Lower lobe of right lung (tissue), 2 donors: ENCODE data around the gene WEE2. TPM values are rescaled to one million over a fixed set of nuclear protein-coding genes. Genes with fewer than 3 reads are reported as not detected.
A peak's percentile ranks its signal among the peaks of the same experiment; 100 is the strongest.
"Not testable (repeated sequence)": the region's sequence is repeated elsewhere in the genome, so short reads cannot be mapped to it uniquely, and the experiment has no call there.

Experiments used
- ATAC-seq, 2 donors: fragments of 200-7000 bp; cut with Tn5 transposase; one replicate each; pipeline ENCODE4 v1.9.1; 2020 to 2022; ENCODE audit warnings: mild to moderate bottlenecking in 2 of 2, moderate library complexity in 2 of 2
- DNase-seq: peaks from one replicate; pipeline ENCODE4 v3.0.0-alpha.2; 2020
- H3K27ac ChIP-seq: fragments of 200-600 bp; one replicate; pipeline ENCODE4 v1.8.0; 2022
- H3K27me3 ChIP-seq: fragments of 200-600 bp; one replicate; pipeline ENCODE4 v1.8.0; 2022; ENCODE audit warnings: low read depth
- H3K36me3 ChIP-seq: fragments of 200-600 bp; one replicate; pipeline ENCODE4 v1.8.0; 2022; ENCODE audit warnings: mild to moderate bottlenecking
- H3K4me1 ChIP-seq: fragments of 200-600 bp; one replicate; pipeline ENCODE4 v1.8.0; 2022
- H3K4me3 ChIP-seq: fragments of 200-600 bp; one replicate; pipeline ENCODE4 v1.8.0; 2022; ENCODE audit warnings: mild to moderate bottlenecking
- H3K9me3 ChIP-seq: fragments of 200-600 bp; one replicate; pipeline ENCODE4 v1.8.0; 2022
- CTCF ChIP-seq: fragments of 200-600 bp; IDR thresholded peaks from one replicate; pipeline ENCODE4 v1.8.0; 2022; ENCODE audit warnings: antibody characterized with exemption, mild to moderate bottlenecking
- intact Hi-C: fragments of 100-400 bp; cut with DNase I; formaldehyde crosslinking; loops from one replicate; pipeline ENCODE4 v1.11.0; 2022
- total RNA-seq: library from RNA; stranded (reverse); fragmentation: NEBNext Ultra II Directional; extraction: Animal tissue kit (Norgen Biotek cat#: 25700); gene quantifications from one replicate; pipeline ENCODE4 v1.2.1, GENCODE V29; 2021
- donor health status: DM: no; HTN: yes; CAD: no; lungs with severe emphysema.

WEE2 gene
- total RNA-seq, 1 donor from 2014 or later, result not detected

GRCh38 chr7:141754939-141755338, 46.8 kb downstream of the WEE2 start:
- ATAC-seq (no peak), DNase-seq (no peak)
- Histone ChIP-seq H3K9me3 (peaks cover 29% of the 10 kb centered on the region), H3K4me1 (no peaks in the 10 kb centered on the region), H3K27me3 (no peaks in the 10 kb centered on the region), H3K36me3 (peaks cover 98% of the 10 kb centered on the region), H3K27ac (no peak overlapping the region), H3K4me3 (no peak overlapping the region)
- intact Hi-C loops, result no loop called here
- peak; percentile 34 for TF ChIP-seq CTCF

DNA sequence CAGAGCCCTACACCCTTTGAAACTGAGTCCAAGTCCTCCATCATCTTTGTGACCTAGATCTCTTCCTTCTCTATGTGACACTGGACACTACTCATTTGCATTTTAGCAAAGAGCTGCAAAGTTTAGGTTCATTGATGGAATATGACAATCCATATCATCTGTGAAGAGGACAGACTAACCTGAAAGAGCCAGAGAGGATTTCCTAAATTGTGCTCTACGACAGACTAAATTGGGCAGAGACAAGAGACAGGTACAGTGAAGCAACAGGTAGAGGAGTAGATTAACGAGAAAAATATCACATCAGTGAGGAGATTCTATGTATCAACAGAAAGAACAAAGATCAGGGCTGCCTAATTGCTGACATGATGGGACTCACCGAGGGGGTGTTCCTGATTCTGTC, 55.6 kb downstream of the WEE2 start, which contains the start of gene TAS2R3:
TAS2R3 (plus strand) TSS at position 301 of the 400 bp plus-strand sequence; CDS start at position 363, 62 bp downstream.
- no peak for TF ChIP-seq CTCF
- no peak for DNase-seq
- Histone ChIP-seq H3K4me3 (no peak within 1 kb of the TSS), H3K36me3 (peaks cover 57% of the 10 kb centered on the region), H3K27me3 (no peaks in the 10 kb centered on the region), H3K9me3 (no peaks in the 10 kb centered on the region), H3K4me1 (no peaks in the 10 kb centered on the region), H3K27ac (no peak within 1 kb of the TSS)
- no peak for ATAC-seq
- intact Hi-C loops, result no loop called here

GRCh38 chr7:141770083-141770583, 62.0 kb downstream of the WEE2 start:
- H3K9me3 ChIP-seq, ATAC-seq, H3K36me3 ChIP-seq, H3K27ac ChIP-seq, intact Hi-C loops, DNase-seq, H3K4me3 ChIP-seq, H3K27me3 ChIP-seq, H3K4me1 ChIP-seq: not testable (repeated sequence)

DNA sequence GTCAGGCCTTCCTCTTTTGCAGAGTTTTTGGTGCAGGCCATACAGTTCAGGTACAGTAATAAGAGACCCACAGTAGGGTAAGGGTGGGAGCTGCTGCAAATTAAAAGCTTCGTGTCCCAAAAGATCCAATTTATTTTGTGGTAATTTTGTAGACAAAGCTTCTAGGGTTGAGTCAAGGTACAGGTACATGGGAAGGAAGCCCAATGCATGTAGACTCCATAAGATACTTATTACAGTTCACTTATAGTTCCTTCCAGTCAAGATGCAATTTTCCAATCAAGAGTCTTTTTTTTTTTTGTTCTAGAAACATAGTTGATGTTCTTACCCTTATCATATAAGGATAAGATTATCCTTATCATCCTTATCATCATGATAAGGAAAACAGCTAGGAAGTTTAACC, 68.2 kb downstream of the WEE2 start, which contains the start of gene TAS2R4:
TAS2R4 (plus strand) TSS at position 301 of the 400 bp plus-strand sequence. CDS start 1,815 bp downstream, outside the sequence.
- DNase-seq (no peak), ATAC-seq (no peak)
- TF ChIP-seq CTCF, result no peak
- peaks cover 6% of the 10 kb centered on the region for H3K9me3 ChIP-seq
- H3K4me3 ChIP-seq, result no peak within 1 kb of the TSS
- intact Hi-C loops, result no loop called here
- H3K4me1 ChIP-seq, result no peaks in the 10 kb centered on the region
- no peaks in the 10 kb centered on the region for H3K27me3 ChIP-seq
- peaks cover 12% of the 10 kb centered on the region for H3K36me3 ChIP-seq
- no peak within 1 kb of the TSS for H3K27ac ChIP-seq

Other genes with a start within 250 kb of the WEE2 start
- gene AGK, start 156.9 kb upstream of the WEE2 start, total RNA-seq, result 19.8 TPM
- 34.1 TPM for gene DENND11, start 6.2 kb upstream of the WEE2 start, total RNA-seq
- 65.2 TPM for gene SSBP1, start 30.0 kb downstream of the WEE2 start, total RNA-seq
- 1.4 TPM for gene TAS2R3, start 55.7 kb downstream of the WEE2 start, total RNA-seq
- gene TAS2R4, start 68.3 kb downstream of the WEE2 start, total RNA-seq, result 2.0 TPM
- 2.2 TPM for gene TAS2R5, start 81.9 kb downstream of the WEE2 start, total RNA-seq
- not detected for gene PRSS37, start 133.1 kb downstream of the WEE2 start, total RNA-seq
- not detected for gene OR9A4, start 208.0 kb downstream of the WEE2 start, total RNA-seq
- 7.5 TPM for gene CLEC5A, start 238.6 kb downstream of the WEE2 start, total RNA-seq